ENCODE results near the gene ACAD11.

GRCh38 chr3:132643366-132643765, 16.2 kb downstream of the ACAD11 start:
- no peak for TF ChIP-seq CTCF (IDR thresholded peaks at IDR 0.05; ENCODE audit: poor library complexity)
- no peak for TF ChIP-seq EZH2 (IDR thresholded peaks at IDR 0.05; ENCODE audit: borderline replicate concordance)

All from hepatocyte (in vitro differentiated cells).